ENCODE data around the gene SLC6A17.

SLC6A17 gene

DNA sequence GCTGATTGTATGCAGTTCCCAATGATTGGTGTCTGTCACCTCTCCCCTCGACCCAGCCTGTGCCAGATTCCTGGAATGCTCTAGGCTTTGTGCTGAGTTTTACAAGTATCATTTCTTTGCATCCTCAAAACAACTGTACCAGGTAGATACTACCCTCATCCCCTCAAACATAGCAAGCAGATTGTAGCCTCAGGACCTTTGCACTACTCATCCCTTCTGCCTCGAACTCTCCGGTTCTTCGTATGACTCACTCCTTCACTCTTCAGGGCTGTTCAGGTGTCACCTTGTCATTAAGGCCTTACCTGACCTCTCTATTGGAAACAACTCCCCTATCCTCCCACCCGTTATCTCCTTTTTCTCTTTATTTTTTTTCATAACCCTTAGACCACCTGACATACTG lies 67.8 kb downstream of the SLC6A17 start:
- ChIA-PET POLR2A (no interaction called here), CTCF (interaction anchor here (1.3 to 4.7 kb wide), 2 partner anchors 14 to 28 kb away, joined by 3 to 55 read pairs; no protein-coding TSS in a partner anchor)
- no peak for TF ChIP-seq CTCF (IDR thresholded peaks at IDR 0.05; ENCODE audit: control extremely low read depth, extremely low read depth, low read depth, missing control alignments)
- DNase-seq (ENCODE audit: extremely low spot score), result no peak

GRCh38 chr1:110218739-110219138 lies 68.4 kb downstream of the SLC6A17 start:
- DNase-seq (ENCODE audit: extremely low spot score), result no peak
- POLR2A ChIA-PET, result no interaction called here
- CTCF ChIA-PET, result interaction anchor here (1.2 to 2.7 kb wide), 6 partner anchors 10 to 277 kb away, joined by 3 to 27 read pairs (median 5); no protein-coding TSS in a partner anchor
- TF ChIP-seq CTCF (IDR thresholded peaks at IDR 0.05; ENCODE audit: control extremely low read depth, extremely low read depth, low read depth, missing control alignments), result no peak

DNA sequence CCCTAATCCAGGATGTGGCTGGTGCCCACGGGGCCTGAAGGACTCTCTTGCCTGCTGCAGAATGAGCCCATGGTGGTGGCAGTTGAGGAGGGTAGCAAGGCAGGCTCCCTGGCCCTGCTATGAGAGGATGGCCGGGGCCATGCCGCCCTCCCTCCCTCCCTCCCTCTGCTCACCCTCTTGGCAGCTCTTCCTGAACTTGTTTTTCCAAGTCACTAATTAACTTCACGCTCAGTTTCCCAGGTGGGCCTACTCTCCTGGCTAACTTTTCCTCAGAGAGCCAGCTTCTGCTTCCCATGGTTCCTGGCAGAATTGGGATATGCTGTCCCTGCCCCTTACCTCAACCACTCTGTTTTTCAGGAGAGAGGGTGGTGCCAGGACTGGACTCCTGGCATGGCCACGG lies 70.0 kb downstream of the SLC6A17 start:
- TF ChIP-seq CTCF (IDR thresholded peaks at IDR 0.05; ENCODE audit: control extremely low read depth, extremely low read depth, low read depth, missing control alignments), result no peak
- POLR2A ChIA-PET, result no interaction called here
- CTCF ChIA-PET, result interaction anchor here (0.9 to 2.7 kb wide), 4 partner anchors 12 to 276 kb away, joined by 3 to 27 read pairs (median 4); no protein-coding TSS in a partner anchor
- DNase-seq (ENCODE audit: extremely low spot score), result no peak

GRCh38 chr1:110221119-110221518 lies 70.8 kb downstream of the SLC6A17 start:
- DNase-seq (ENCODE audit: extremely low spot score), result no peak
- POLR2A ChIA-PET, result no interaction called here
- TF ChIP-seq CTCF (IDR thresholded peaks at IDR 0.05; ENCODE audit: control extremely low read depth, extremely low read depth, low read depth, missing control alignments), result no peak
- CTCF ChIA-PET, result interaction anchor here (2.7 kb wide), 1 partner anchor 13 kb away, joined by 27 read pairs; no protein-coding TSS in a partner anchor

DNA sequence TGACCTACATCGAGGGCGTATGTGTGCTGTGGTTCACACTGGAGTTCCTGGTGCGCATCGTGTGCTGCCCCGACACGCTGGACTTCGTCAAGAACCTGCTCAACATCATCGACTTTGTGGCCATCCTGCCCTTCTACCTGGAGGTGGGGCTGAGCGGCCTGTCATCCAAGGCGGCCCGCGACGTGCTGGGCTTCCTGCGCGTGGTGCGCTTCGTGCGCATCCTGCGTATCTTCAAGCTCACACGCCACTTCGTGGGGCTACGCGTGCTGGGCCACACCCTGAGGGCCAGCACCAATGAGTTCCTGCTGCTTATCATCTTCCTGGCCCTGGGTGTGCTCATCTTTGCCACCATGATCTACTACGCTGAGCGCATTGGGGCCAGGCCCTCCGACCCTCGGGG lies 72.8 kb downstream of the SLC6A17 start:
- no peak for DNase-seq (ENCODE audit: extremely low spot score)
- ChIA-PET POLR2A (no interaction called here), CTCF (no interaction called here)
- no peak for TF ChIP-seq CTCF (IDR thresholded peaks at IDR 0.05; ENCODE audit: control extremely low read depth, extremely low read depth, low read depth, missing control alignments)

- DNase-seq (ENCODE audit: extremely low spot score), result no peak
- ChIA-PET POLR2A (no interaction called here), CTCF (interaction anchor here (1.9 to 4.6 kb wide), 2 partner anchors 8 to 16 kb away, joined by 6 to 26 read pairs; no protein-coding TSS in a partner anchor)
- no peak for TF ChIP-seq CTCF (IDR thresholded peaks at IDR 0.05; ENCODE audit: control extremely low read depth, extremely low read depth, low read depth, missing control alignments)
These were observed 73.3 kb downstream of the SLC6A17 start for GRCh38 chr1:110223581-110223980.

All from GM10248 (cell line).